Renal cortex interstitium (tissue), 11 donors: ENCODE results near the gene HIVEP3. TPM values are rescaled to one million over a fixed set of nuclear protein-coding genes. Genes with fewer than 3 reads are reported as not detected.

Experiments
- DNase-seq, 11 donors: peaks; one replicate each; pipeline ENCODE4 v3.0.0-alpha.2; 2013; ENCODE audit warnings: low read depth in 9 of 11, low spot score in 4 of 11; ENCODE audit errors: extremely low read depth in 1 of 11
- polyA plus RNA-seq, 3 donors: library from polyadenylated mRNA; unstranded; fragments of 120-200 nt; gene quantifications; one replicate each; pipeline ENCODE4 v1.2.1, GENCODE V29; 2013; ENCODE audit not compliant: insufficient read length in 3 of 3

HIVEP3 gene
- polyA plus RNA-seq, 3 donors = 3.4 to 4.6 (median 4.1) TPM

GRCh38 chr1:41581216-41582003, 337.3 kb downstream of the HIVEP3 start:
- DNase-seq = no peak

GRCh38 chr1:41580520-41581172, 338.1 kb downstream of the HIVEP3 start:
- DNase-seq = no peak

- no peak for DNase-seq
These were observed 338.7 kb downstream of the HIVEP3 start for GRCh38 chr1:41580021-41580420.

- DNase-seq = no peak
These were observed 339.9 kb downstream of the HIVEP3 start for GRCh38 chr1:41578712-41579335.

- DNase-seq = no peak
These were observed 342.1 kb downstream of the HIVEP3 start for GRCh38 chr1:41576620-41577019.

GRCh38 chr1:41576206-41576605, 342.5 kb downstream of the HIVEP3 start:
- DNase-seq = no peak

GRCh38 chr1:41574842-41575241, 343.9 kb downstream of the HIVEP3 start:
- no peak for DNase-seq

GRCh38 chr1:41573785-41574713, 344.7 kb downstream of the HIVEP3 start:
- peak; percentile 50 to 81 (median 71) for DNase-seq

- no peak for DNase-seq
These were observed 345.5 kb downstream of the HIVEP3 start for GRCh38 chr1:41573194-41573593.

- DNase-seq = no peak
These were observed 346.5 kb downstream of the HIVEP3 start for GRCh38 chr1:41572224-41572623.

GRCh38 chr1:41571041-41571440, 347.7 kb downstream of the HIVEP3 start:
- peak in 1 of 11 donors; percentile 6 for DNase-seq

- no peak for DNase-seq
These were observed 350.5 kb downstream of the HIVEP3 start for GRCh38 chr1:41568204-41568603.

- no peak for DNase-seq
These were observed 351.8 kb downstream of the HIVEP3 start for GRCh38 chr1:41566969-41567368.

- DNase-seq = no peak
These were observed 352.3 kb downstream of the HIVEP3 start for GRCh38 chr1:41566274-41566885.

- no peak for DNase-seq
These were observed 353.8 kb downstream of the HIVEP3 start for GRCh38 chr1:41564741-41565475.

- DNase-seq = no peak
These were observed 356.4 kb downstream of the HIVEP3 start for GRCh38 chr1:41562328-41562727.

- no peak for DNase-seq
These were observed 357.8 kb downstream of the HIVEP3 start for GRCh38 chr1:41560931-41561330.

- DNase-seq = no peak
These were observed 358.2 kb downstream of the HIVEP3 start for GRCh38 chr1:41560496-41560895.
